Right forelimb (tissue), 1 donor: Measurements from ENCODE around the gene TP73.

Experiments
- DNase-seq: peaks from one replicate; pipeline ENCODE4 v3.0.0-alpha.2; 2018

Gene TP73

GRCh38 chr1:3731583-3732433, 79.5 kb downstream of the TP73 start:
- DNase-seq: no peak

- DNase-seq: no peak
Observed at GRCh38 chr1:3732434-3733093, 80.2 kb downstream of the TP73 start.

GRCh38 chr1:3733094-3733882, 81.0 kb downstream of the TP73 start:
- DNase-seq: no peak

- no peak for DNase-seq
Observed at GRCh38 chr1:3733883-3734589, 81.7 kb downstream of the TP73 start.

GRCh38 chr1:3734602-3735001, 82.3 kb downstream of the TP73 start:
- DNase-seq: no peak

- DNase-seq: no peak
Observed at GRCh38 chr1:3735027-3735681, 82.8 kb downstream of the TP73 start.

- no peak for DNase-seq
Observed at GRCh38 chr1:3735688-3736087, 83.4 kb downstream of the TP73 start.

- DNase-seq: no peak
Observed at GRCh38 chr1:3736131-3736561, 83.8 kb downstream of the TP73 start.

GRCh38 chr1:3736708-3737107, 84.4 kb downstream of the TP73 start:
- DNase-seq: no peak

- DNase-seq: no peak
Observed at GRCh38 chr1:3738943-3739342, 86.6 kb downstream of the TP73 start.

- DNase-seq: no peak
Observed at GRCh38 chr1:3740042-3740441, 87.7 kb downstream of the TP73 start.

- no peak for DNase-seq
Observed at GRCh38 chr1:3740752-3741151, 88.4 kb downstream of the TP73 start.

- no peak for DNase-seq
Observed at GRCh38 chr1:3741566-3742438, 89.5 kb downstream of the TP73 start.

GRCh38 chr1:3742439-3743298, 90.4 kb downstream of the TP73 start:
- no peak for DNase-seq

- DNase-seq: no peak
Observed at GRCh38 chr1:3743421-3743820, 91.1 kb downstream of the TP73 start.

- no peak for DNase-seq
Observed at GRCh38 chr1:3743826-3744225, 91.5 kb downstream of the TP73 start.

GRCh38 chr1:3744646-3745045, 92.3 kb downstream of the TP73 start:
- no peak for DNase-seq

GRCh38 chr1:3745071-3745470, 92.8 kb downstream of the TP73 start:
- DNase-seq: no peak

GRCh38 chr1:3745590-3746381, 93.5 kb downstream of the TP73 start:
- no peak for DNase-seq
